ENCODE measurements around the gene LCN6. TPM values are rescaled to one million over a fixed set of nuclear protein-coding genes. Genes with fewer than 3 reads are reported as not detected.

The LCN6 gene
- total RNA-seq, 1 experiment from 2014 or later = not detected

- no peaks in the 10 kb centered on the region; the same call in 1 of the 2 replicates for H3K27me3 Mint-ChIP-seq (ENCODE audit: low read depth)
- H3K27ac Mint-ChIP-seq = peak overlapping the region in 1 of 3 experiments; percentile 49; a peak in 1 of 7 replicates
- Histone ChIP-seq H2BK5ac (ENCODE audit: insufficient read length, low read length) (no peak overlapping the region), H2BK120ac (ENCODE audit: low read depth, low read length, poor library complexity, severe bottlenecking) (no peak overlapping the region), H2AFZ (ENCODE audit: low read length) (no peak overlapping the region), H3K9me3 (ENCODE audit: control insufficient read depth, low read depth, low read length) (no peaks in the 10 kb centered on the region), H2BK15ac (ENCODE audit: low read depth, low read length) (no peak overlapping the region), H2AK5ac (ENCODE audit: insufficient read length, low read length) (no peak overlapping the region), H3K14ac (ENCODE audit: insufficient read depth, low read length) (no peak overlapping the region; the same call in 1 of the 2 replicates), H3K27ac (ENCODE audit: insufficient read length, low read depth, low read length) (no peak overlapping the region), H3K4me1 (ENCODE audit: insufficient read depth, low read length) (no peaks in the 10 kb centered on the region; the same call in 1 of the 2 replicates), H3K79me1 (ENCODE audit: insufficient read depth, low read depth, low read length, poor library complexity, severe bottlenecking) (peaks cover 8% of the 10 kb centered on the region), H3K56ac (ENCODE audit: insufficient read length, low read depth, low read length) (no peak overlapping the region), H2BK12ac (ENCODE audit: insufficient read length, low read depth, low read length) (no peak overlapping the region), H2BK20ac (ENCODE audit: low read depth, low read length, poor library complexity, severe bottlenecking) (no peak overlapping the region), H3K18ac (ENCODE audit: insufficient read length, low read depth, low read length) (no peak overlapping the region), H3K27me3 (ENCODE audit: insufficient read depth, low read length) (no peaks in the 10 kb centered on the region), H3K4me2 (ENCODE audit: insufficient read depth, insufficient read length, low read length) (no peak overlapping the region), H4K8ac (replicated peaks; ENCODE audit: insufficient read length, low read depth, low read length) (no peak overlapping the region), H3K4ac (ENCODE audit: low read depth, low read length) (no peak overlapping the region), H4K5ac (ENCODE audit: insufficient read length, low read depth, low read length) (no peak overlapping the region), H3T11ph (ENCODE audit: low read length) (no peak overlapping the region), H4K91ac (ENCODE audit: insufficient read length, low read depth, low read length) (no peak overlapping the region), H3K79me2 (ENCODE audit: insufficient read depth, low read length) (peaks cover 4% of the 10 kb centered on the region; the same call in 1 of the 2 replicates), H4K20me1 (ENCODE audit: control insufficient read depth, insufficient read depth, insufficient read length) (no peaks in the 10 kb centered on the region), H3K23me2 (ENCODE audit: insufficient read length, low read depth, low read length, poor library complexity, severe bottlenecking) (no peaks in the 10 kb centered on the region), H3K23ac (ENCODE audit: insufficient read length, low read depth, low read length) (no peak overlapping the region), H3K9ac (ENCODE audit: extremely low read depth, insufficient read length, low read length) (no peak overlapping the region)
- peaks cover 3 to 11% of the 10 kb centered on the region in 2 experiments; a peak in 2 of 4 replicates for H3K4me1 Mint-ChIP-seq
- peaks cover 3 to 15% (median 6%) of the 10 kb centered on the region in 3 experiments; a peak in 5 of 7 replicates for H3K36me3 Mint-ChIP-seq (ENCODE audit: insufficient read depth in 1 of 3, low read depth in 3 of 3)
- no peaks in the 10 kb centered on the region; a peak in 1 of 5 replicates for H3K9me3 Mint-ChIP-seq
- DNase-seq = no peak
- no CpG with 5 or more reads among the region's 20 CpGs for WGBS (ENCODE audit: extremely low coverage, insufficient read length, low lambda C conversion rate)
- no peak for TF ChIP-seq CTCF (conservative IDR thresholded peaks at IDR 0.05)
- H3K4me3 Mint-ChIP-seq = no peak overlapping the region
Measured at GRCh38 chr9:136718345-136719194, 29.8 kb downstream of the LCN6 start.
